Hematopoietic multipotent progenitor cell treated with erythropoietin and hydrocortisone succinate and interleukin-3 and kit ligand, for 4 days (in vitro differentiated cells): ENCODE measurements around the gene ADCK1.
"Not testable (repeated sequence)": the region's sequence is repeated elsewhere in the genome, so short reads cannot be mapped to it uniquely, and the experiment has no call there.

Experiments used
- DNase-seq: peaks from one replicate; pipeline ENCODE4 v3.0.0-alpha.2; 2015

ADCK1 gene

GRCh38 chr14:77867476-77867875 lies 67.6 kb downstream of the ADCK1 start:
- no peak for DNase-seq

- no peak for DNase-seq
Measured at GRCh38 chr14:77868552-77869285, 68.8 kb downstream of the ADCK1 start.

GRCh38 chr14:77869340-77869739 lies 69.4 kb downstream of the ADCK1 start:
- no peak for DNase-seq

GRCh38 chr14:77870646-77871045 lies 70.7 kb downstream of the ADCK1 start:
- DNase-seq: no peak

GRCh38 chr14:77872152-77872551 lies 72.2 kb downstream of the ADCK1 start:
- DNase-seq: no peak

GRCh38 chr14:77872983-77873382 lies 73.1 kb downstream of the ADCK1 start:
- no peak for DNase-seq

GRCh38 chr14:77878783-77879182 lies 78.9 kb downstream of the ADCK1 start:
- DNase-seq: no peak

GRCh38 chr14:77880056-77880455 lies 80.1 kb downstream of the ADCK1 start:
- no peak for DNase-seq

- DNase-seq: peak; percentile 55
Measured at GRCh38 chr14:77882098-77882497, 82.2 kb downstream of the ADCK1 start.

GRCh38 chr14:77882636-77883035 lies 82.7 kb downstream of the ADCK1 start:
- DNase-seq: no peak

- peak; percentile 44 for DNase-seq
Measured at GRCh38 chr14:77883131-77883846, 83.4 kb downstream of the ADCK1 start.

GRCh38 chr14:77883847-77884238 lies 83.9 kb downstream of the ADCK1 start:
- peak; percentile 49 for DNase-seq

GRCh38 chr14:77885367-77885766 lies 85.5 kb downstream of the ADCK1 start:
- DNase-seq: no peak

- DNase-seq: no peak
Measured at GRCh38 chr14:77886010-77886409, 86.1 kb downstream of the ADCK1 start.

GRCh38 chr14:77888903-77889302 lies 89.0 kb downstream of the ADCK1 start:
- DNase-seq: not testable (repeated sequence)

GRCh38 chr14:77889971-77890442 lies 90.1 kb downstream of the ADCK1 start:
- no peak for DNase-seq

GRCh38 chr14:77890873-77891272 lies 91.0 kb downstream of the ADCK1 start:
- DNase-seq: no peak

- DNase-seq: no peak
Measured at GRCh38 chr14:77892381-77892871, 92.5 kb downstream of the ADCK1 start.

GRCh38 chr14:77892890-77893484 lies 93.1 kb downstream of the ADCK1 start:
- DNase-seq: no peak

- no peak for DNase-seq
Measured at GRCh38 chr14:77897374-77897773, 97.5 kb downstream of the ADCK1 start.

- DNase-seq: no peak
Measured at GRCh38 chr14:77902811-77903210, 102.9 kb downstream of the ADCK1 start.

GRCh38 chr14:77903221-77903620 lies 103.3 kb downstream of the ADCK1 start:
- DNase-seq: no peak

GRCh38 chr14:77903937-77904617 lies 104.2 kb downstream of the ADCK1 start:
- no peak for DNase-seq
